WTC11 (cell line): ENCODE results near the gene CASKIN1. TPM values are rescaled to one million over a fixed set of nuclear protein-coding genes. Genes with fewer than 3 reads are reported as not detected.
A peak's percentile ranks its signal among the peaks of the same experiment; 100 is the strongest.

Source experiments
- ATF6 ChIP-seq: sonication (generic); formaldehyde crosslinking; IDR thresholded peaks from 2 replicates; pipeline ENCODE4 v1.8.1; 2023; ENCODE audit warnings: mild to moderate bottlenecking, missing genetic modification reagents
- CDX4 ChIP-seq: fragments of 250-450 bp; sonication (Bioruptor Pico); IDR thresholded peaks from 2 replicates; pipeline ENCODE4 v1.9.0; 2021; ENCODE audit warnings: moderate library complexity, mild to moderate bottlenecking, inconsistent platforms, borderline replicate concordance
- E2F4 ChIP-seq: sonication (generic); formaldehyde crosslinking; IDR thresholded peaks from 2 replicates; pipeline ENCODE4 v1.8.1; 2022; ENCODE audit warnings: low read depth, mild to moderate bottlenecking, moderate library complexity, missing genetic modification reagents, borderline replicate concordance
- E2F5 ChIP-seq: sonication (generic); formaldehyde crosslinking; IDR thresholded peaks from 2 replicates; pipeline ENCODE4 v1.8.1; 2022; ENCODE audit warnings: mild to moderate bottlenecking, moderate library complexity, missing genetic modification reagents
- FOXJ3 ChIP-seq: sonication (generic); formaldehyde crosslinking; IDR thresholded peaks from 2 replicates; pipeline ENCODE4 v1.9.0; 2021; ENCODE audit warnings: missing genetic modification reagents, mild to moderate bottlenecking, borderline replicate concordance
- GABPB1 ChIP-seq: sonication (generic); formaldehyde crosslinking; IDR thresholded peaks from 2 replicates; pipeline ENCODE4 v1.8.1; 2023; ENCODE audit warnings: mild to moderate bottlenecking, missing genetic modification reagents
- GRHL2 ChIP-seq: fragments of 250-450 bp; sonication (Bioruptor Pico); IDR thresholded peaks from 2 replicates; pipeline ENCODE4 v1.8.0; 2022; ENCODE audit warnings: mild to moderate bottlenecking, moderate library complexity; ENCODE audit not compliant: insufficient replicate concordance, severe bottlenecking
- KAT7 ChIP-seq: sonication (generic); formaldehyde crosslinking; IDR thresholded peaks from 2 replicates; pipeline ENCODE4 v1.8.1; 2023; ENCODE audit warnings: missing genetic modification reagents, mild to moderate bottlenecking, borderline replicate concordance
- MYBL2 ChIP-seq: sonication (generic); formaldehyde crosslinking; IDR thresholded peaks from 2 replicates; pipeline ENCODE4 v1.8.1; 2023; ENCODE audit warnings: mild to moderate bottlenecking, moderate library complexity, missing genetic modification reagents
- NFYB ChIP-seq: sonication (generic); formaldehyde crosslinking; conservative IDR thresholded peaks from 2 replicates; pipeline ENCODE4 v1.8.0; 2022; ENCODE audit warnings: low read depth, missing genetic modification reagents
- RELA ChIP-seq: sonication (generic); formaldehyde crosslinking; IDR thresholded peaks from 2 replicates; pipeline ENCODE4 v1.8.1; 2022; ENCODE audit warnings: missing genetic modification reagents, mild to moderate bottlenecking, borderline replicate concordance
- SMAD3 ChIP-seq: sonication (generic); formaldehyde crosslinking; IDR thresholded peaks from 2 replicates; pipeline ENCODE4 v1.8.0; 2022; ENCODE audit warnings: missing genetic modification reagents, mild to moderate bottlenecking, borderline replicate concordance
- SP1 ChIP-seq: sonication (generic); formaldehyde crosslinking; conservative IDR thresholded peaks from 2 replicates; pipeline ENCODE4 v1.8.1; 2022; ENCODE audit warnings: missing genetic modification reagents
- TCF7 ChIP-seq: sonication (generic); formaldehyde crosslinking; IDR thresholded peaks from 2 replicates; pipeline ENCODE4 v1.8.0; 2022; ENCODE audit warnings: mild to moderate bottlenecking, low read depth, missing genetic modification reagents, moderate library complexity
- TEAD1 ChIP-seq: sonication (generic); formaldehyde crosslinking; IDR thresholded peaks from 2 replicates; pipeline ENCODE4 v1.8.0; 2022; ENCODE audit warnings: mild to moderate bottlenecking, missing genetic modification reagents
- ZMAT4 ChIP-seq: fragments of 250-450 bp; sonication (Bioruptor Pico); IDR thresholded peaks from 2 replicates; pipeline ENCODE4 v1.9.0; 2021; ENCODE audit warnings: mild to moderate bottlenecking
- ZNF219 ChIP-seq: sonication (generic); formaldehyde crosslinking; IDR thresholded peaks from 2 replicates; pipeline ENCODE4 v1.8.0; 2023; ENCODE audit warnings: missing genetic modification reagents, mild to moderate bottlenecking, borderline replicate concordance
- ZNF532 ChIP-seq: fragments of 250-450 bp; sonication (Bioruptor Pico); IDR thresholded peaks from 2 replicates; pipeline ENCODE4 v1.9.0; 2021; ENCODE audit warnings: mild to moderate bottlenecking, borderline replicate concordance
- total RNA-seq: library from RNA; stranded (reverse); gene quantifications from 3 replicates; pipeline ENCODE4 v1.2.3, GENCODE V29; 2021

CASKIN1 gene
- total RNA-seq, 1 experiment from 2014 or later = 9.4 TPM

GRCh38 chr16:2155091-2155950 lies 41.1 kb downstream of the CASKIN1 start, which contains the start of gene TRAF7 (continued):
- TF ChIP-seq E2F4 (CRISPR knock-in tag) (no peak), GRHL2 (CRISPR knock-in tag) (no peak), ZNF532 (peak; percentile 89), ZNF219 (CRISPR knock-in tag) (no peak), RELA (CRISPR knock-in tag) (no peak), TCF7 (CRISPR knock-in tag) (no peak), SMAD3 (CRISPR knock-in tag) (peak; percentile 64; the same call in 1 of the 2 replicates), TEAD1 (no peak), KAT7 (CRISPR knock-in tag) (no peak; the same call in 1 of the 2 replicates), GABPB1 (peak; percentile 58; the same call in 1 of the 2 replicates), FOXJ3 (no peak), ZMAT4 (CRISPR knock-in tag) (peak; percentile 82), ATF6 (CRISPR knock-in tag) (no peak), E2F5 (CRISPR knock-in tag) (no peak; the same call in 1 of the 2 replicates), MYBL2 (CRISPR knock-in tag) (no peak), CDX4 (CRISPR knock-in tag) (no peak; the same call in 1 of the 2 replicates), SP1 (peak; percentile 88), NFYB (CRISPR knock-in tag) (peak; percentile 83)
